Adrenal gland (tissue), 5 donors: Measurements from ENCODE around the gene KRTAP10-2.

Experiments
- POLR2A ChIP-seq, 2 donors: fragments of 450-650 bp; IDR thresholded peaks; one replicate each; pipeline ENCODE4 v1.6.1; 2017; ENCODE audit warnings: antibody characterized with exemption in 2 of 2, mild to moderate bottlenecking in 2 of 2, moderate library complexity in 1 of 2
- TF ChIP-seq, protein P1 (sequence below), 6 experiments: fragments of 450-650 bp in 4 of 6; fragments of 200-600 bp in 2 of 6; sonication (generic) in 1 of 6; IDR thresholded peaks; 1 replicate in 5 of 6; 2 replicates in 1 of 6; pipeline versions ENCODE4 v1.5.1 to v1.8.0; 2016 to 2021; ENCODE audit warnings: antibody characterized with exemption in 6 of 6, mild to moderate bottlenecking in 2 of 6, moderate library complexity in 1 of 6
- donor health status: DM: no; HTN: no; CAD: no.

GRCh38 chr21:44556879-44557278, 5.6 kb upstream of the KRTAP10-2 start:
- TF ChIP-seq, protein P1, sequence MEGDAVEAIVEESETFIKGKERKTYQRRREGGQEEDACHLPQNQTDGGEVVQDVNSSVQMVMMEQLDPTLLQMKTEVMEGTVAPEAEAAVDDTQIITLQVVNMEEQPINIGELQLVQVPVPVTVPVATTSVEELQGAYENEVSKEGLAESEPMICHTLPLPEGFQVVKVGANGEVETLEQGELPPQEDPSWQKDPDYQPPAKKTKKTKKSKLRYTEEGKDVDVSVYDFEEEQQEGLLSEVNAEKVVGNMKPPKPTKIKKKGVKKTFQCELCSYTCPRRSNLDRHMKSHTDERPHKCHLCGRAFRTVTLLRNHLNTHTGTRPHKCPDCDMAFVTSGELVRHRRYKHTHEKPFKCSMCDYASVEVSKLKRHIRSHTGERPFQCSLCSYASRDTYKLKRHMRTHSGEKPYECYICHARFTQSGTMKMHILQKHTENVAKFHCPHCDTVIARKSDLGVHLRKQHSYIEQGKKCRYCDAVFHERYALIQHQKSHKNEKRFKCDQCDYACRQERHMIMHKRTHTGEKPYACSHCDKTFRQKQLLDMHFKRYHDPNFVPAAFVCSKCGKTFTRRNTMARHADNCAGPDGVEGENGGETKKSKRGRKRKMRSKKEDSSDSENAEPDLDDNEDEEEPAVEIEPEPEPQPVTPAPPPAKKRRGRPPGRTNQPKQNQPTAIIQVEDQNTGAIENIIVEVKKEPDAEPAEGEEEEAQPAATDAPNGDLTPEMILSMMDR (IDR thresholded peaks at IDR 0.05): no peak
- TF ChIP-seq POLR2A (IDR thresholded peaks at IDR 0.05): no peak
